IPS-NIHi7 (cell line): ENCODE results near the gene FAM8A1.
"Not testable (repeated sequence)": the region's sequence is repeated elsewhere in the genome, so short reads cannot be mapped to it uniquely, and the experiment has no call there.

ENCODE experiments used
- DNase-seq: peaks from one replicate; pipeline ENCODE4 v3.0.0; 2012; ENCODE audit warnings: mixed read lengths; ENCODE audit errors: extremely low spot score

The FAM8A1 gene, protein sequence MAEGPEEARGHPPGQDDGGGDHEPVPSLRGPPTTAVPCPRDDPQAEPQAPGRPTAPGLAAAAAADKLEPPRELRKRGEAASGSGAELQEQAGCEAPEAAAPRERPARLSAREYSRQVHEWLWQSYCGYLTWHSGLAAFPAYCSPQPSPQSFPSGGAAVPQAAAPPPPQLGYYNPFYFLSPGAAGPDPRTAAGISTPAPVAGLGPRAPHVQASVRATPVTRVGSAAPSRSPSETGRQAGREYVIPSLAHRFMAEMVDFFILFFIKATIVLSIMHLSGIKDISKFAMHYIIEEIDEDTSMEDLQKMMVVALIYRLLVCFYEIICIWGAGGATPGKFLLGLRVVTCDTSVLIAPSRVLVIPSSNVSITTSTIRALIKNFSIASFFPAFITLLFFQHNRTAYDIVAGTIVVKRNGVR

GRCh38 chr6:17599877-17600526 is at the start of gene FAM8A1:
TSS of gene FAM8A1 (plus strand) at chr6:17600302. CDS start at chr6:17600410, 108 bp downstream.
- peak; percentile 97 for DNase-seq

- no peak for DNase-seq
These were observed 48.6 kb upstream of the FAM8A1 start for GRCh38 chr6:17551383-17551958.

GRCh38 chr6:17552861-17553260 is 47.2 kb upstream of the FAM8A1 start:
- no peak for DNase-seq

- no peak for DNase-seq
These were observed 44.1 kb upstream of the FAM8A1 start for GRCh38 chr6:17556014-17556413.

DNA sequence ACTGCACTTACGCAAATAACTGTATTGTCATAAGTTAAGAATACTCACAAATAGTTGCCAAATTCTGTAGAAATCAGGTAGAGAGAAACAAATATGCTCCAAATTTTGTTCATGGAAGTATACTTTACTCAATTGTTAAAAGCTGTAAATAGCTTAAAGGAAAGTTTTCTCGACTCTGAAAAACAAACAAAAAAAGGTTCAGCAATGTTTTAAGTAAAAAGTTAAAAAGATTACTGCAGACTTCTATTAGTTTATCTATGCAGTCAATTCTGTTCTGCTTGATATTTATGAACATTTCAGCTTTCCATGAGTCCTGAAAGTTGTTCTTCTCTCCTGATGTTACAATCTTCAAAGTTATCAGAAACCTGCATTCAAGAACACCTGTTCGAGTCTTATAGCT is 37.5 kb upstream of the FAM8A1 start:
- no peak for DNase-seq

DNA sequence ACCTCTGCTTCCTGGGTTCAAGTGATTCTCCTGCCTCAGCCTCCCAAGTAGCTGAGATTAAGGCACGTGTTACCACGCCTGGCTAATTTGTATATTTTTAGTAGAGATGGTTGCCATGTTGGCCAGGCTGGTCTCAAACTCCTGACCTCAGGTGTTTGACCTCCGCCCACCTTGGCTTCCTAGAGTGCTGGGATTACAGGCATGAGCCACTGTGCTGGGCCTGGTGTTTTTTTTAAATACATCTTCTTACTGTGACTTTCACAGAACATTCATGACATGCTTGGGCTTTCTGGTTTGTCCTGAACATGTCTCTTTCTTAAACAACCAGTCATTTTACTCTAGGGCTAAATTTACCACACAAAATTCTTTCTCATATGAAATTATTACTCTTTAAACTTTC is 34.7 kb upstream of the FAM8A1 start:
- no peak for DNase-seq

GRCh38 chr6:17574866-17575560 is 25.1 kb upstream of the FAM8A1 start:
- DNase-seq, result no peak

DNA sequence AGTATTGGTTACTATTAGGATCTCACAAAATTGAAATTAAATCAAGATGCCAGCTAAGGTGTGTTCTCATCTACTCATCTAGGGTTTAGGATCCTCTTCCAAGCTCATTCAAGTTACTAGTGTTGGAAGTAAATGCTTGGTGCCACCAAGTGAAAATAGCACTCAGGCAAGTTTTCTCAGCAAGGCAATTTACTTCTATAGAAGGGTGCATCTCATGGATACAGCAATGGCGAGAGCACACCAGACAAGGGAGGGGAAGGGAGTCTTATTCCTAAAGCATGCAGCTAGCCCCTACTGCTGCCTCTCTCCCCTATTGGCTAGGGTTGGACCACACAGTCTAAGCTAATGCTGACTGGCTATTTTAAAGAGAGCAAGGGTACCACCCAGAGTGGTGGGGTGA is 23.0 kb upstream of the FAM8A1 start:
- DNase-seq, result no peak

- DNase-seq, result peak; percentile 47
These were observed 19.5 kb upstream of the FAM8A1 start for GRCh38 chr6:17580518-17581048.

DNA sequence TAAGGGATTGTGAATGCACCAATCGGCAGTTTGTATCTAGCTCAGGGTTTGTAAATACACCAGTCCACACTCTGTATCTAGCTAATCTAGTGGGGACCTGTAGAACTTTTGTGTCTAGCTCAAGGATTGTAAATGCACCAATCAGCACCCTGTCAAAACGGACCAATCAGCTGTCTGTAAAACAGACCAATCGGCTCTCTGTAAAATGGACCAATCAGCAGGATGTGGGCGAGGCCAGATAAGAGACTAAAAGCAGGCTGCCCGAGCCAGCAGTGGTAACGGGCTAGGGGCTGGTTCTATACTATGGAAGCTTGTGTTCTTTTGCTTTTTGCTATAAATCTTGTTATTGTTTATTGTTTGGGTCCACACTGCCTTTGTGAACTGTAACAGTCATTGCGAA is 18.8 kb upstream of the FAM8A1 start:
- not testable (repeated sequence) for DNase-seq

DNA sequence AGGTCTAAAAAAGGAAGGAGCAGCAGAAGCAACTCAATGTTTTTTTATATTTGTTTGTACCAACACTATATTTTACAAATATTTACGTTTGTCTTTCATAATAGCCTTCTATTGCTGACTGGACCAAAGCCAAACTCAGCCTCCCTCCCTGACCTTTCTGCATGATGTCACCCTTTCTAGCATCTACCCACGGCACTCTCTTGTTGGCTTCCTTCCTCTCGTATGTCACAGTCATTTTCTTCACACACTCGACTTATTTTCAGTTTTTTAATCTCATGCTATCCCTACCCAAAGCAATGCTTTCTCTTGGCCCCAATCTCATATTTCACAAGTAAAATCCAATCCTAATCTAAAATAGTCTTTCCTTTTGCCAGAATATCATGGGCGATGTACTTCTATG is 16.3 kb upstream of the FAM8A1 start:
- no peak for DNase-seq

- peak; percentile 62 for DNase-seq
These were observed 15.8 kb upstream of the FAM8A1 start for GRCh38 chr6:17584241-17584803.

DNA sequence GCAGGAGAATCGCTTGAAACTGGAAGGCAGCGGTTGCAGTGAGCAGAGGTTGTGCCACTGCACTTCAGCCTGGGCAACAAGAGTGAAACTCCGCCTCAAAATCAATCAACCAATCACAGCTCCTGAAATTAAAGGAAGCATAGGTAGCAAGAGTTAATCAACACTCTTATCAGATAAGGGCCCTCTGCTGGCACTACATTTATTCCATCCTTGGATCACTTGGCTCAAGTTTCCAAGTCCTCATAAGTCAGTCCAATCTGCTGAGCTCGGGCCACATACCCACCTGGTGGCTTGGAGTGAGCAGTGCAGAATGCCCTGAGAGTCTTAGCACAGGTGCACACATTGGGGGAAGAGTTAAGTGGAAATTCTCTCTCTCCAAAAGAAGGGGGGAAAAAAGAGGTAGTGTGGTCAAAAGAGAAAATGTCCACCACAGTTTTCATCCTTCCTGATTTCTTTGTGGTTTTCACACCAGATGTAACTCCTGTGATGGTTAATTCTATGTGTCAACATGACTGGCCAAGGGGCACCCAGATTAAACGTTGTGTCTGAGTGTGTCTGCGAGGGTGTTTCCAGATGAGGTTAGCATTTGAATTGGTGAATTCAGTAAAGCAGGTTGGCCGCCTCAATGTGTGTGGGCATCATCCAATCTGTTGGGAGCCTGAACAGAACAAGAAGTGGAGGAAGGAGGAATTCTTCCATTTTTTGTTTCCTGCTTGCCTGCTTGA is 14.2 kb upstream of the FAM8A1 start:
- peak; percentile 30 for DNase-seq

- DNase-seq, result not testable (repeated sequence)
These were observed 13.5 kb upstream of the FAM8A1 start for GRCh38 chr6:17586623-17587022.

DNA sequence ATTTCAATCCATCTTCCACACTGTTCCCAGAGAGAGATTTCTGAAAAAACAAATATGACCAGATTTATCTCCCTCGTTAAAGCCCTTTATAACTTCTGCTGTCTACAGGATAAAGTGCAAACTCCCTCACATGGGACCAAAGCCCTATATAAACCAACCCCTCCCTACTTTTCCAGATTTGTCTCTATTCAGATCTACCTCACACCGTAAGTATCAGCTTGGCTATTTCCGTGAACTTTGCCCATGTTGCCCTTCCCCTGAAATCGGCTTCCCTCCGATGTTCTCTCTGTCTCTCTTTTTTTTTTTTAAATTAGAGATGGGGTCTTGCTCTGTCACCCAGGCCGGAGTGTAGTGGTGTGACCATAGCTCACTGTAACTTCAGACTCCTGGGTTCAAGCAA is 12.1 kb upstream of the FAM8A1 start:
- no peak for DNase-seq

DNA sequence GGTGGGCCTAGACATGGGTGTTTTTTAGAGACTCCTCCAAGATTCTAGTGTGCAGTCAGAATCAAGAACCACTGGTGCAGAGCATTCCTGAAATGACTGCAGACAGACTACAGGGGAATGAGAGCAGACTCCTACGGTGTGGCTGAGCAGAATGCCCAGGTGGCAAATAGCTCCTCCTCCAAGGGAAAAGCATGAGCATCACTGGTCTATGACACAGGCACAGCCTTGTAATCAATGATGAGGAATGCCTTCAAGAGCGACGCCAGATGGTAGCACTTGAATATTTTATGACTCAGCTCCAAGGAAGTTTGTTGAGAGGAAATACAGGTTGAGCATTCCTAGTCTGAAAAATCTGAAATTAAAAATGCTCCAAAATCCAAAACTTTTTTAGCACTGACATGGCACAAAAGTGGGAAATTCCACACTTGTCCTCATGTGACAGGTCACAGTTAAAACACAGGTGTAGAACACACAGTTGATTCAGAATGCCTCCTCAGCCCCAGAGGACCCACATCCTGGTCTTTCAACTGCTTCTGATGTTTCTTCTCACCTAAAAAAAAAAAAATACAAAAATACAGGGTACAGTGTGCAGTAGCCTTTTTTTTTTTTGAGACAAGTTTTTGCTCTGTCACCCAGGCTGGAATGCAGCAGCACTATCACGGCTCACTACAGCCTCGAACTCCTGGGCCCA is 10.6 kb upstream of the FAM8A1 start:
- DNase-seq, result peak; percentile 20

GRCh38 chr6:17591287-17591686 is 8.8 kb upstream of the FAM8A1 start:
- DNase-seq, result no peak

- DNase-seq, result no peak
These were observed 6.9 kb upstream of the FAM8A1 start for GRCh38 chr6:17593246-17593645.

DNA sequence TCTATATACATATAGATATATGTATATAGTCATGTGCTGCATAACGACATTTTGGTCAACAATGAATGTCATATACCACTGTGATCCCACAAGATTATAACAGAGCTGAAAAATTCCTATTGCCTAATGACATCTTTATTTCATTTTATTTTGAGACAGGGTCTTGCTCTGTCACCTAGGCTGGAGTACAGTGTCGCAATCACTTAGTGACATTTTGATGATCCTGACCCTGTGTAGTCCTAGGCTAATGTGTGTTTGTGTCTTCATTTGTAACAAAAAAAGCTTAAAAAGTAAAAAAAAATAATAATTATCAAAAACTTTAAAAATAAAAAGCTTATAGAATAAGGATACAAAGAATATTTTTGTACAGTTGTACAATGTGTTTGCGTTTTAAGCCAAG is 4.0 kb upstream of the FAM8A1 start:
- no peak for DNase-seq
